Measurements from ENCODE around the gene ITGAV. TPM values are rescaled to one million over a fixed set of nuclear protein-coding genes. Genes with fewer than 3 reads are reported as not detected.
A peak's percentile ranks its signal among the peaks of the same experiment; 100 is the strongest.

The ITGAV gene
- total RNA-seq, 2 donors from 2014 or later = 63.7 to 79.7 TPM

DNA sequence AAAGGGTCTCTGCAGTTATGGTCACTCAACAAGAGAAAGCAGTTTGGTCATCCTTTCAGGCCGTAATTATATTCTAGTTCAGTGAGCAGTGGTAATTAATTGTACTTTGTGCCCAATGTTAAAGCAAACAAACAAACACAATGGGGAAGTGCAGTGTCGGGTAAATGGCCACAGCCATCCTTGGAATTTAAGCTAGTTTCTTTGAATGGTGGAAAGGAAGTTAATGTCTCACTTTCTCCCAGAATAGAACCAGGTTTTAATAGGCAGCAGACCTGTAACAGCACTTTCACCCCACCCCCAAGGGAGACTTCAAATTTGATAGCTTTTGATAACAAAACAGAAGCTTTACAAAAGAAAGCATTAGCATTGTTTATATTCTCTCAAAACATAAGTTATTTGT, 20.0 kb upstream of the ITGAV start:
- no peak for DNase-seq
- H3K36me3 Mint-ChIP-seq (ENCODE audit: low read depth) = peaks cover 2% of the 10 kb centered on the region
- H3K27me3 Mint-ChIP-seq (ENCODE audit: insufficient read depth) = no peaks in the 10 kb centered on the region
- TF ChIP-seq, protein P1, sequence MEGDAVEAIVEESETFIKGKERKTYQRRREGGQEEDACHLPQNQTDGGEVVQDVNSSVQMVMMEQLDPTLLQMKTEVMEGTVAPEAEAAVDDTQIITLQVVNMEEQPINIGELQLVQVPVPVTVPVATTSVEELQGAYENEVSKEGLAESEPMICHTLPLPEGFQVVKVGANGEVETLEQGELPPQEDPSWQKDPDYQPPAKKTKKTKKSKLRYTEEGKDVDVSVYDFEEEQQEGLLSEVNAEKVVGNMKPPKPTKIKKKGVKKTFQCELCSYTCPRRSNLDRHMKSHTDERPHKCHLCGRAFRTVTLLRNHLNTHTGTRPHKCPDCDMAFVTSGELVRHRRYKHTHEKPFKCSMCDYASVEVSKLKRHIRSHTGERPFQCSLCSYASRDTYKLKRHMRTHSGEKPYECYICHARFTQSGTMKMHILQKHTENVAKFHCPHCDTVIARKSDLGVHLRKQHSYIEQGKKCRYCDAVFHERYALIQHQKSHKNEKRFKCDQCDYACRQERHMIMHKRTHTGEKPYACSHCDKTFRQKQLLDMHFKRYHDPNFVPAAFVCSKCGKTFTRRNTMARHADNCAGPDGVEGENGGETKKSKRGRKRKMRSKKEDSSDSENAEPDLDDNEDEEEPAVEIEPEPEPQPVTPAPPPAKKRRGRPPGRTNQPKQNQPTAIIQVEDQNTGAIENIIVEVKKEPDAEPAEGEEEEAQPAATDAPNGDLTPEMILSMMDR (conservative IDR thresholded peaks at IDR 0.05) = no peak
- peaks cover 10% of the 10 kb centered on the region for H3K9me3 Mint-ChIP-seq
- Histone ChIP-seq H3K9me3 (ENCODE audit: control insufficient read depth, low read length) (peaks cover 7% of the 10 kb centered on the region), H3K36me3 (ENCODE audit: control insufficient read depth, insufficient read depth, low read length) (no peaks in the 10 kb centered on the region), H3K27ac (ENCODE audit: low read depth, low read length) (no peak overlapping the region), H3K4me1 (ENCODE audit: control insufficient read depth, insufficient read depth, low read length) (peaks cover 5% of the 10 kb centered on the region), H3K27me3 (ENCODE audit: control insufficient read depth, insufficient read depth, low read length, poor library complexity, severe bottlenecking) (no peaks in the 10 kb centered on the region), H3K9ac (ENCODE audit: extremely low read depth, low read length, poor library complexity, severe bottlenecking) (no peak overlapping the region), H3K4me3 (ENCODE audit: low read length) (no peak overlapping the region)
- H3K4me3 Mint-ChIP-seq = no peak overlapping the region
- peaks cover 14% of the 10 kb centered on the region for H3K4me1 Mint-ChIP-seq
- 66 to 86% methylated on average over 1 to 2 of the region's 2 CpGs for WGBS, 2 experiments (ENCODE audit: insufficient coverage in 1 of 2, insufficient read length in 1 of 2)
- H3K27ac Mint-ChIP-seq = peak overlapping the region; percentile 6

DNA sequence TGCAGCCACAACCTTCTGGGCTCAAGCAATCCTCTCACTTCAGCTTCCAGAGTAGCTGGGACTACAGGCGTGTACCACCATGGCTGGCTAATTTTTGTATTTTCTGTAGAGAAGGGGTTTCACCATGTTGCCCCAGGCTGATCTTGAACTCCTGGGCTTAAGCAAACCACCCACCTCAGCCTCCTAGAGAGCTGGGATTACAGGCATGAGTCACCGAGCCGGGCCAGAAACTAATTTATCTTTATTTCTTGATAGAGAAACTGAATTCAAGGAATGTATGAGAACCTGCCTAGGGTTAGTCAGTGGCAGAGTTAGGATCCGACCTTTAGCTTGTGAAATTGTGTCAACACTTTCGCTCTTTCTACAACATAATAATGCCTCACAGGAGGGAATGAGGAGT, 19.3 kb upstream of the ITGAV start:
- H3K27ac ChIP-seq (ENCODE audit: low read depth, low read length) = no peak overlapping the region
- peaks cover 7% of the 10 kb centered on the region for H3K9me3 ChIP-seq (ENCODE audit: control insufficient read depth, low read length)
- H3K4me1 ChIP-seq (ENCODE audit: control insufficient read depth, insufficient read depth, low read length) = peaks cover 5% of the 10 kb centered on the region
- no peaks in the 10 kb centered on the region for H3K36me3 ChIP-seq (ENCODE audit: control insufficient read depth, insufficient read depth, low read length)
- TF ChIP-seq, protein P1 (conservative IDR thresholded peaks at IDR 0.05) = no peak
- no peaks in the 10 kb centered on the region for H3K27me3 Mint-ChIP-seq (ENCODE audit: insufficient read depth)
- no peak overlapping the region for H3K4me3 ChIP-seq (ENCODE audit: low read length)
- peaks cover 17% of the 10 kb centered on the region for H3K4me1 Mint-ChIP-seq
- no peak overlapping the region for H3K4me3 Mint-ChIP-seq
- DNase-seq = no peak
- H3K27ac Mint-ChIP-seq = peak overlapping the region; percentile 6
- 71% methylated on average over 5 of the region's 5 CpGs; no CpG with 5 or more reads in 1 of the 2 experiments for WGBS, 2 experiments (ENCODE audit: insufficient coverage in 1 of 2, insufficient read length in 1 of 2)
- no peaks in the 10 kb centered on the region for H3K27me3 ChIP-seq (ENCODE audit: control insufficient read depth, insufficient read depth, low read length, poor library complexity, severe bottlenecking)
- peaks cover 2% of the 10 kb centered on the region for H3K36me3 Mint-ChIP-seq (ENCODE audit: low read depth)
- no peak overlapping the region for H3K9ac ChIP-seq (ENCODE audit: extremely low read depth, low read length, poor library complexity, severe bottlenecking)
- peaks cover 10% of the 10 kb centered on the region for H3K9me3 Mint-ChIP-seq

DNA sequence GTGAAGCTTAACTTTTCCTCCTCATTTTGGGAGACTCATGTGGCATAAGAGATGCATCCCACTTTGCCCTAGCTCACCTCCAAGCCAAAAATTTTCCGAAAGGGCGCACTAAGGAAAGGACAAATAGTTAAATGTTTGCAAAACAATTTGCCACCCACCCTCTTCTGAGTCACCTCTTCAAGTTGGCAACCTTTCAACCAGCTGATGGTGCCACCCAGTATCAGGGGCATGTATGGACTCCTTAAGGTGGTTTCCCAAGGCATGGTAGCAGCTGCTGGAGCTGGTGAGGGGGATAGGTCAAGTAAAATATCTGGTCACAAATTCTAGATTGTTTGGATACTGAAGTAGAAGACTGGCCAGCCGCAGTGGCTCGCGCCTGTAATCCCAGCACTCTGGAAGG, 17.2 kb upstream of the ITGAV start:
- no peak overlapping the region for H3K4me3 Mint-ChIP-seq
- Histone ChIP-seq H3K9ac (ENCODE audit: extremely low read depth, low read length, poor library complexity, severe bottlenecking) (no peak overlapping the region), H3K4me3 (ENCODE audit: low read length) (no peak overlapping the region), H3K9me3 (ENCODE audit: control insufficient read depth, low read length) (peaks cover 7% of the 10 kb centered on the region), H3K4me1 (ENCODE audit: control insufficient read depth, insufficient read depth, low read length) (peaks cover 5% of the 10 kb centered on the region), H3K27me3 (ENCODE audit: control insufficient read depth, insufficient read depth, low read length, poor library complexity, severe bottlenecking) (no peaks in the 10 kb centered on the region), H3K27ac (ENCODE audit: low read depth, low read length) (no peak overlapping the region), H3K36me3 (ENCODE audit: control insufficient read depth, insufficient read depth, low read length) (no peaks in the 10 kb centered on the region)
- peaks cover 2% of the 10 kb centered on the region for H3K36me3 Mint-ChIP-seq (ENCODE audit: low read depth)
- no peaks in the 10 kb centered on the region for H3K27me3 Mint-ChIP-seq (ENCODE audit: insufficient read depth)
- no peak overlapping the region for H3K27ac Mint-ChIP-seq
- H3K4me1 Mint-ChIP-seq = peaks cover 17% of the 10 kb centered on the region
- peaks cover 10% of the 10 kb centered on the region for H3K9me3 Mint-ChIP-seq
- WGBS, 2 experiments (ENCODE audit: insufficient coverage in 1 of 2, insufficient read length in 1 of 2) = 86% methylated on average over 5 of the region's 5 CpGs; no CpG with 5 or more reads in 1 of the 2 experiments
- TF ChIP-seq, protein P1 (conservative IDR thresholded peaks at IDR 0.05) = no peak
- DNase-seq = no peak
